Neural cell (in vitro differentiated cells): ENCODE results near the gene SHMT1. TPM values are rescaled to one million over a fixed set of nuclear protein-coding genes. Genes with fewer than 3 reads are reported as not detected.
"Not testable (repeated sequence)": the region's sequence is repeated elsewhere in the genome, so short reads cannot be mapped to it uniquely, and the experiment has no call there.

Source experiments
- H2AFZ ChIP-seq: fragments of 200-600, 300-800 bp; sonication (generic), shearing (Covaris generic); 2 replicates; pipeline ENCODE4 v1.6.0; 2014; ENCODE audit warnings: low read depth, mild to moderate bottlenecking, antibody characterized with exemption, low read length, moderate library complexity
- H3F3A ChIP-seq: fragments of 200-600 bp; shearing (Covaris generic); 2 replicates; pipeline ENCODE4 v1.6.1; 2016; ENCODE audit warnings: mild to moderate bottlenecking, moderate library complexity, mixed read lengths, antibody characterized with exemption, low read length; ENCODE audit not compliant: insufficient read depth, poor library complexity, severe bottlenecking
- H3K27ac ChIP-seq: fragments of 200-600, 300-800 bp; sonication (generic), shearing (Covaris generic); 2 replicates; pipeline ENCODE4 v1.5.1; 2014; ENCODE audit warnings: mild to moderate bottlenecking, low read length, moderate library complexity
- H3K27me3 ChIP-seq: fragments of 300-800, 200-600 bp; sonication (generic), shearing (Covaris generic); 2 replicates; pipeline ENCODE4 v1.6.0; 2014; ENCODE audit warnings: mild to moderate bottlenecking, low read depth, low read length, moderate library complexity; ENCODE audit not compliant: insufficient read depth
- H3K36me3 ChIP-seq: fragments of 300-800, 200-600 bp; sonication (generic), shearing (Covaris generic); 2 replicates; pipeline ENCODE4 v1.5.1; 2014; ENCODE audit warnings: mild to moderate bottlenecking, antibody characterized with exemption, low read length, moderate library complexity; ENCODE audit not compliant: insufficient read depth
- H3K4me2 ChIP-seq: fragments of 300-800, 200-600 bp; sonication (generic), shearing (Covaris generic); 2 replicates; pipeline ENCODE4 v1.6.0; 2014; ENCODE audit warnings: mild to moderate bottlenecking, low read length
- H3K4me3 ChIP-seq: fragments of 300-800, 200-600 bp; sonication (generic), shearing (Covaris generic); 2 replicates; pipeline ENCODE4 v1.5.1; 2014; ENCODE audit warnings: mild to moderate bottlenecking, low read length, moderate library complexity
- H3K79me2 ChIP-seq: fragments of 200-600 bp; shearing (Covaris generic); replicated peaks from 2 replicates; pipeline ENCODE4 v1.6.0; 2014; ENCODE audit warnings: mild to moderate bottlenecking, low read length, moderate library complexity; ENCODE audit not compliant: insufficient read depth
- H3K9ac ChIP-seq: fragments of 300-800, 200-600 bp; sonication (generic), shearing (Covaris generic); 2 replicates; pipeline ENCODE4 v1.6.1; 2016; ENCODE audit warnings: mild to moderate bottlenecking, low read length, mixed read lengths
- H3K9me2 ChIP-seq: fragments of 200-600 bp; shearing (Covaris generic); 2 replicates; pipeline ENCODE4 v1.6.1; 2016; ENCODE audit warnings: mild to moderate bottlenecking, low read length, mixed read lengths; ENCODE audit not compliant: insufficient read depth
- H3K9me3 ChIP-seq: fragments of 200-600, 300-800 bp; sonication (generic), shearing (Covaris generic); 2 replicates; pipeline ENCODE4 v1.6.1; 2016; ENCODE audit warnings: mild to moderate bottlenecking, mixed run types, low read length, moderate library complexity, mixed read lengths
- H4K20me1 ChIP-seq: fragments of 200-600 bp; shearing (Covaris generic); 2 replicates; pipeline ENCODE4 v1.6.1; 2016; ENCODE audit warnings: mild to moderate bottlenecking, mixed run types; ENCODE audit not compliant: insufficient read depth
- CTCF ChIP-seq: fragments of 450-650 bp; IDR thresholded peaks from 2 replicates; pipeline ENCODE4 v1.5.1; 2014; ENCODE audit warnings: antibody characterized with exemption, mild to moderate bottlenecking, moderate library complexity; ENCODE audit not compliant: poor library complexity, severe bottlenecking
- EP300 ChIP-seq: fragments of 450-650 bp; conservative IDR thresholded peaks from 2 replicates; pipeline ENCODE4 v1.6.1; 2014; ENCODE audit warnings: antibody characterized with exemption, mild to moderate bottlenecking, moderate library complexity; ENCODE audit not compliant: poor library complexity, severe bottlenecking
- EZH2 ChIP-seq: fragments of 200-600, 300-800 bp; shearing (Covaris generic), sonication (generic); IDR thresholded peaks from 2 replicates; pipeline ENCODE4 v1.6.1; 2014; ENCODE audit warnings: antibody characterized with exemption, low read length, borderline replicate concordance, mild to moderate bottlenecking; ENCODE audit not compliant: insufficient read depth, poor library complexity, severe bottlenecking
- MXI1 ChIP-seq: fragments of 450-650 bp; conservative IDR thresholded peaks from 2 replicates; pipeline ENCODE4 v1.6.1; 2014; ENCODE audit warnings: antibody characterized with exemption, mild to moderate bottlenecking; ENCODE audit not compliant: poor library complexity, severe bottlenecking
- POLR2AphosphoS5 ChIP-seq: IDR thresholded peaks from 2 replicates; pipeline ENCODE4 v1.6.1; 2012
- RAD21 ChIP-seq: fragments of 450-650 bp; conservative IDR thresholded peaks from 2 replicates; pipeline ENCODE4 v1.6.1; 2014; ENCODE audit warnings: antibody characterized with exemption, mild to moderate bottlenecking, moderate library complexity
- REST ChIP-seq: IDR thresholded peaks from 2 replicates; pipeline ENCODE4 v1.6.1; 2012; ENCODE audit warnings: borderline replicate concordance
- SMC3 ChIP-seq: fragments of 450-650 bp; conservative IDR thresholded peaks from 2 replicates; pipeline ENCODE4 v1.6.1; 2014; ENCODE audit warnings: antibody characterized with exemption, mild to moderate bottlenecking, moderate library complexity; ENCODE audit not compliant: poor library complexity
- TAF1 ChIP-seq: IDR thresholded peaks from 2 replicates; pipeline ENCODE4 v1.6.1; 2012; ENCODE audit warnings: low read depth
- polyA minus RNA-seq: library from RNA; depleted of rRNA, polyadenylated mRNA; stranded (reverse); fragments of >200 nt; gene quantifications from 2 replicates; pipeline ENCODE4 v1.2.3, GENCODE V29; 2014
- polyA plus RNA-seq: library from polyadenylated mRNA; depleted of rRNA; stranded (reverse); fragments of >200 nt; gene quantifications from 2 replicates; pipeline ENCODE4 v1.2.3, GENCODE V29; 2014

The SHMT1 gene
- 4.5 and 5.8 TPM in 2 replicates for polyA plus RNA-seq
- polyA minus RNA-seq: 3.4 and 5.1 TPM in 2 replicates

- H3F3A ChIP-seq: no peaks in the 10 kb centered on the region
- no peaks in the 10 kb centered on the region for H3K9me3 ChIP-seq
- H3K9me2 ChIP-seq: no peaks in the 10 kb centered on the region
- H3K4me3 ChIP-seq: peak within 1 kb of the TSS; percentile 96
- TF ChIP-seq CTCF (no peak), EP300 (peak; percentile 37), MXI1 (peak; percentile 81), RAD21 (peak; percentile 63), EZH2 (no peak), TAF1 (no peak), SMC3 (peak; percentile 55), POLR2AphosphoS5 (peak; percentile 41), REST (peak; percentile 10)
- no peaks in the 10 kb centered on the region for H3K79me2 ChIP-seq
- peak within 1 kb of the TSS; percentile 65 for H3K4me2 ChIP-seq
- peak within 1 kb of the TSS; percentile 85 for H2AFZ ChIP-seq
- no peak within 1 kb of the TSS for H3K27ac ChIP-seq
- H3K36me3 ChIP-seq: no peaks in the 10 kb centered on the region
- peak within 1 kb of the TSS; percentile 62 for H3K9ac ChIP-seq
- no peaks in the 10 kb centered on the region for H3K27me3 ChIP-seq
- H4K20me1 ChIP-seq: no peaks in the 10 kb centered on the region
Observed at GRCh38 chr17:18363101-18364049, at the start of gene SHMT1. Gene SHMT1 (minus strand): TSS chr17:18363550. CDS start chr17:18355981, 7,569 bp downstream.

DNA sequence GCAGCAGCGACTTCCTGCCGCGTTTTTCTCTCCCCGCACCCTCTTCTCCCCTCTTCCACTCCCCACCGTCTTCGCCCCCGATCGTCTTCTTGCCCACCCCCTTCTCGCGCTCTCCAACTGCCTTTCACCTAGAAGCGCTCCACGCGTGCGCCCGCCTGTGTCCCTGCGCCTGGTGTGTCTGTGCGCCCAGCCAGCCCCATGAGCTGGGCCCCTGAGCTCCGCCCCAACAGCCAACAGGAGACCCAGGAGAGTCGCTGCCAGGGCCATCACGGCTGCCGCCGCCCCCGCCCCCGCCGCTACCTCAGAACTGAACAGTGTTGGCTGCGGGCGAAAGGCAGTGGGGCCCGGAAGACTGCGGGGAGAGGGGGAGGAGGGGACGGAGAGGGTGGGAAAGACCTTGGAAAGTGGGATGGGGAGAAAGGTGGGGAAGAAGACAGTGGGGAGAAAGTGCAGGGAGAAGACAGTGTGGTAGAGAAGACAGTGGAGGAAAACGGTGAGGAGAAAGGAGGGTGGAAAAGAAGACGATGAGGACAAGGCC is 48.7 kb upstream of the SHMT1 start:
- not testable (repeated sequence) for H2AFZ ChIP-seq, H3K9me2 ChIP-seq, H3K36me3 ChIP-seq, H3K9me3 ChIP-seq, H3K4me2 ChIP-seq, H3K79me2 ChIP-seq, H3K27me3 ChIP-seq, H3F3A ChIP-seq, H4K20me1 ChIP-seq
- TF ChIP-seq POLR2AphosphoS5 (peak; percentile 51), TAF1 (peak; percentile 40)
- peak overlapping the region; percentile 98 for H3K27ac ChIP-seq
- H3K4me3 ChIP-seq: peak overlapping the region; percentile 64
- peak overlapping the region; percentile 93 for H3K9ac ChIP-seq
